GM19240 (cell line): ENCODE results near the gene GLIS2.

ENCODE experiments used
- DNase-seq: peaks from one replicate; pipeline ENCODE4 v3.0.0; 2011; ENCODE audit warnings: low spot score; ENCODE audit not compliant: insufficient read length

Gene GLIS2

GRCh38 chr16:4315186-4316107 lies at the start of gene GLIS2:
Gene GLIS2 (plus strand): TSS chr16:4316067. CDS start chr16:4332281, 16,214 bp downstream.
- no peak for DNase-seq

- DNase-seq: no peak
Measured at GRCh38 chr16:4266372-4266771, 49.5 kb upstream of the GLIS2 start.

GRCh38 chr16:4270091-4270490 lies 45.8 kb upstream of the GLIS2 start:
- no peak for DNase-seq

- no peak for DNase-seq
Measured at GRCh38 chr16:4270595-4270994, 45.3 kb upstream of the GLIS2 start.

GRCh38 chr16:4271176-4272113 lies 44.4 kb upstream of the GLIS2 start:
- peak; percentile 93 for DNase-seq

GRCh38 chr16:4272114-4272956 lies 43.5 kb upstream of the GLIS2 start:
- no peak for DNase-seq

GRCh38 chr16:4273858-4274311 lies 42.0 kb upstream of the GLIS2 start:
- DNase-seq: no peak

GRCh38 chr16:4275861-4276260 lies 40.0 kb upstream of the GLIS2 start:
- DNase-seq: no peak

GRCh38 chr16:4277987-4278513 lies 37.8 kb upstream of the GLIS2 start:
- no peak for DNase-seq

- DNase-seq: no peak
Measured at GRCh38 chr16:4280625-4281024, 35.2 kb upstream of the GLIS2 start.

GRCh38 chr16:4283441-4283840 lies 32.4 kb upstream of the GLIS2 start:
- DNase-seq: no peak

- DNase-seq: no peak
Measured at GRCh38 chr16:4283939-4284338, 31.9 kb upstream of the GLIS2 start.

GRCh38 chr16:4285167-4285566 lies 30.7 kb upstream of the GLIS2 start:
- DNase-seq: no peak

- peak; percentile 97 for DNase-seq
Measured at GRCh38 chr16:4288148-4288921, 27.5 kb upstream of the GLIS2 start.

- DNase-seq: no peak
Measured at GRCh38 chr16:4290236-4290830, 25.5 kb upstream of the GLIS2 start.

- no peak for DNase-seq
Measured at GRCh38 chr16:4291699-4292098, 24.2 kb upstream of the GLIS2 start.

GRCh38 chr16:4293181-4293716 lies 22.6 kb upstream of the GLIS2 start:
- no peak for DNase-seq

- DNase-seq: no peak
Measured at GRCh38 chr16:4293822-4294457, 21.9 kb upstream of the GLIS2 start.

GRCh38 chr16:4295581-4295980 lies 20.3 kb upstream of the GLIS2 start:
- no peak for DNase-seq
